Gastroesophageal sphincter (tissue), 4 donors: ENCODE data around the gene ERCC2. TPM values are rescaled to one million over a fixed set of nuclear protein-coding genes. Genes with fewer than 3 reads are reported as not detected.
"Not testable (repeated sequence)": the region's sequence is repeated elsewhere in the genome, so short reads cannot be mapped to it uniquely, and the experiment has no call there.

Experiments
- ATAC-seq: fragments of 150-250 bp; one replicate; pipeline ENCODE4 v1.9.1; 2016; ENCODE audit warnings: mild to moderate bottlenecking, moderate library complexity
- H3K27ac ChIP-seq, 4 donors: fragments of 200-600 bp; sonication (generic) in 3 of 4; 1 replicate in 3 of 4; 2 replicates in 1 of 4; pipeline ENCODE4 v1.5.1; 2016 to 2019
- H3K27me3 ChIP-seq: fragments of 200-600 bp; sonication (generic); one replicate; pipeline ENCODE4 v1.5.1; 2019
- H3K36me3 ChIP-seq, 2 donors: fragments of 200-600 bp; sonication (generic); one replicate each; pipeline ENCODE4 v1.5.1; 2019; ENCODE audit warnings: control low read depth in 1 of 2
- H3K4me1 ChIP-seq, 3 donors: fragments of 200-600 bp; sonication (generic); 1 replicate in 2 of 3; 2 replicates in 1 of 3; pipeline ENCODE4 v1.5.1; 2016 to 2019; ENCODE audit warnings: control low read depth in 2 of 3
- H3K4me3 ChIP-seq, 2 donors: fragments of 200-600 bp; sonication (generic); one replicate each; pipeline ENCODE4 v1.5.1; 2019; ENCODE audit warnings: mild to moderate bottlenecking in 1 of 2, moderate library complexity in 1 of 2
- H3K9me3 ChIP-seq, 3 donors: fragments of 200-600 bp; sonication (generic); one replicate each; pipeline ENCODE4 v1.5.1; 2017 to 2019; ENCODE audit warnings: control low read depth in 2 of 3
- CTCF ChIP-seq, 4 experiments: fragments of 200-600 bp in 2 of 4; fragments of 450-650 bp in 2 of 4; sonication (generic) in 1 of 4; IDR thresholded peaks; one replicate each; pipeline ENCODE4 v1.5.1; 2017 to 2019; ENCODE audit warnings: antibody characterized with exemption in 4 of 4, mild to moderate bottlenecking in 2 of 4, moderate library complexity in 2 of 4
- EP300 ChIP-seq: sonication (generic); formaldehyde crosslinking; IDR thresholded peaks from one replicate; pipeline ENCODE4 v1.6.1; 2017; ENCODE audit warnings: antibody characterized with exemption, mild to moderate bottlenecking
- POLR2A ChIP-seq, 2 donors: fragments of 450-650 bp; IDR thresholded peaks; one replicate each; pipeline ENCODE4 v1.6.1; 2017; ENCODE audit warnings: antibody characterized with exemption in 2 of 2, mild to moderate bottlenecking in 2 of 2, moderate library complexity in 1 of 2
- POLR2AphosphoS5 ChIP-seq: sonication (generic); formaldehyde crosslinking; IDR thresholded peaks from one replicate; pipeline ENCODE4 v1.6.1; 2017; ENCODE audit warnings: antibody characterized with exemption
- WGBS, 2 donors: methylation state at CpG; one replicate each; pipeline ENCODE4 v1.1.5; 2018; ENCODE audit warnings: low coverage in 1 of 2; 5-methylcytosine and 5-hydroxymethylcytosine counted together
- total RNA-seq, 4 donors: library from RNA; depleted of rRNA; stranded (reverse); fragments of >200 nt; gene quantifications; one replicate each; pipeline ENCODE4 v1.1.0, GENCODE V29; 2016

Gene ERCC2
- total RNA-seq, 4 donors from 2014 or later, result 7.1 to 18.8 (median 12.5) TPM

GRCh38 chr19:45408121-45408520 lies 37.7 kb upstream of the ERCC2 start:
- TF ChIP-seq CTCF (IDR thresholded peaks at IDR 0.05) (no peak), POLR2AphosphoS5 (no peak), EP300 (no peak), POLR2A (IDR thresholded peaks at IDR 0.05) (no peak)
- ATAC-seq, result no peak
- WGBS, 2 donors, result 80% methylated on average over 1 of the region's 8 CpGs; no CpG with 5 or more reads in 1 of the 2 donors
- H3K36me3 ChIP-seq, result peaks cover 0 to 37% of the 10 kb centered on the region in 2 donors
- H3K27me3 ChIP-seq, result peaks cover 16% of the 10 kb centered on the region
- no peak overlapping the region for H3K27ac ChIP-seq
- no peak overlapping the region for H3K4me3 ChIP-seq
- H3K4me1 ChIP-seq, result peaks cover 0 to 46% (median 11%) of the 10 kb centered on the region in 3 donors
- no peaks in the 10 kb centered on the region for H3K9me3 ChIP-seq

GRCh38 chr19:45407585-45407984 lies 37.2 kb upstream of the ERCC2 start:
- Histone ChIP-seq H3K36me3 (peaks cover 0 to 32% of the 10 kb centered on the region in 2 donors), H3K27me3 (peaks cover 19% of the 10 kb centered on the region), H3K4me1 (peaks cover 0 to 51% (median 13%) of the 10 kb centered on the region in 3 donors)
- not testable (repeated sequence) for H3K4me3 ChIP-seq, ATAC-seq, H3K27ac ChIP-seq, H3K9me3 ChIP-seq
- 90 to 100% methylated on average over 1 to 2 of the region's 5 CpGs for WGBS, 2 donors

- H3K4me1 ChIP-seq, result peaks cover 0 to 57% (median 15%) of the 10 kb centered on the region in 3 donors
- peak overlapping the region in 1 of 4 donors; percentile 92 for H3K27ac ChIP-seq
- WGBS, 2 donors, result 0 to 3% methylated on average over 1 to 7 of the region's 10 CpGs
Observed at GRCh38 chr19:45407091-45407375, 36.7 kb upstream of the ERCC2 start.

GRCh38 chr19:45406226-45407090 lies 36.1 kb upstream of the ERCC2 start, which contains the start of gene POLR1G:
TSS of gene POLR1G (plus strand) at chr19:45406644. CDS start at chr19:45406697, 53 bp downstream.
- TF ChIP-seq EP300 (no peak), POLR2A (IDR thresholded peaks at IDR 0.05) (no peak), POLR2AphosphoS5 (no peak), CTCF (IDR thresholded peaks at IDR 0.05) (no peak)
- peak; percentile 78 for ATAC-seq
- Histone ChIP-seq H3K4me1 (peaks cover 0 to 57% (median 15%) of the 10 kb centered on the region in 3 donors), H3K27ac (peak within 1 kb of the TSS; percentile 69 to 97 (median 93)), H3K36me3 (peaks cover 0 to 23% of the 10 kb centered on the region in 2 donors), H3K4me3 (peak within 1 kb of the TSS; percentile 62 to 77), H3K9me3 (no peaks in the 10 kb centered on the region), H3K27me3 (peaks cover 23% of the 10 kb centered on the region)
- 0 to 5% methylated on average over 8 to 16 of the region's 51 CpGs for WGBS, 2 donors

More at GRCh38 chr19:45407091-45407375, 36.7 kb upstream of the ERCC2 start:
- peaks cover 0 to 27% of the 10 kb centered on the region in 2 donors for H3K36me3 ChIP-seq
- no peak for ATAC-seq
- peak overlapping the region; percentile 62 to 77 for H3K4me3 ChIP-seq
- no peak for TF ChIP-seq POLR2AphosphoS5
- no peak for TF ChIP-seq EP300
- no peak for TF ChIP-seq CTCF (IDR thresholded peaks at IDR 0.05)
- no peak for TF ChIP-seq POLR2A (IDR thresholded peaks at IDR 0.05)
- no peaks in the 10 kb centered on the region for H3K9me3 ChIP-seq
- peaks cover 23% of the 10 kb centered on the region for H3K27me3 ChIP-seq

- Histone ChIP-seq H3K4me1 (peaks cover 0 to 57% (median 15%) of the 10 kb centered on the region in 3 donors), H3K27me3 (peaks cover 23% of the 10 kb centered on the region), H3K9me3 (no peaks in the 10 kb centered on the region), H3K4me3 (peak overlapping the region; percentile 62 to 77), H3K27ac (peak overlapping the region; percentile 69 to 97 (median 93)), H3K36me3 (peaks cover 0 to 17% of the 10 kb centered on the region in 2 donors)
- TF ChIP-seq POLR2AphosphoS5 (peak; percentile 64), EP300 (no peak)
- WGBS, 2 donors, result 0 to 6% methylated on average over 5 to 6 of the region's 48 CpGs
- peak; percentile 85 for ATAC-seq
Observed at GRCh38 chr19:45405435-45406225, 35.3 kb upstream of the ERCC2 start.
